Adipose tissue (tissue), 3 donors: ENCODE data around the gene DCC. TPM values are rescaled to one million over a fixed set of nuclear protein-coding genes. Genes with fewer than 3 reads are reported as not detected.

Source experiments
- H3K27ac ChIP-seq: one replicate; pipeline ENCODE4 v1.5.1; 2013; ENCODE audit warnings: low read depth, low read length
- WGBS, 3 donors: extraction: QIAGEN DNeasy Blood & Tissue Kit; methylation state at CpG; one replicate each; pipeline ENCODE4 v1.1.7; 2013; 5-methylcytosine and 5-hydroxymethylcytosine counted together
- polyA plus RNA-seq, 3 donors: library from polyadenylated mRNA; stranded (reverse); fragments of 200-250 nt; gene quantifications; one replicate each; pipeline ENCODE4 v1.2.3, GENCODE V29; 2013
- donor health status: healthy with polysubstance abuse.
- donor health status: Bipolar disorder and iron deficiency.
- donor health status: healthy.

Gene DCC
- polyA plus RNA-seq, 3 donors, result 0.01 to 0.13 TPM; not detected in 1

GRCh38 chr18:52898485-52899058 lies 558.6 kb downstream of the DCC start:
- WGBS, 3 donors, result 28 to 46% (median 35%) methylated on average over 3 of the region's 3 CpGs
- no peak overlapping the region for H3K27ac ChIP-seq

DNA sequence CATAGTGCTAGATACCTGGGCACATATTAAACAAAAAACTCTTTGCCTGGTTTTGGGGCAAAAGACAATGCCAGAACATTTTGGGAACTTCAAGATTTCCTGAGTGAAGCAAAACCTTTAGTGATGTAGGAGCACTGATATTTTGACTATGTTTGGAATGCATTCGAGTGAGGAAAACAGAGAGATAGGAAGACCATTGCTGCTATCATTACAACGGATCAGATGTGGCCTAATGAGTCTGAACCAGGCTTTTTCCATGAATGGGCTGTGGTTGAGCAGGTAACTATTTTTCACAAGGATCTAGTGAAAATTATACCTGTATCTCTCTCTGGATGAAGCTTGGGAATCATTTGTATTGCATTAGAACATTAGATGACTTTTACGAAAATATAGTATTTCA lies 562.2 kb downstream of the DCC start:
- no peak overlapping the region for H3K27ac ChIP-seq
- WGBS, 3 donors, result 74 to 81% (median 80%) methylated on average over 3 of the region's 3 CpGs

DNA sequence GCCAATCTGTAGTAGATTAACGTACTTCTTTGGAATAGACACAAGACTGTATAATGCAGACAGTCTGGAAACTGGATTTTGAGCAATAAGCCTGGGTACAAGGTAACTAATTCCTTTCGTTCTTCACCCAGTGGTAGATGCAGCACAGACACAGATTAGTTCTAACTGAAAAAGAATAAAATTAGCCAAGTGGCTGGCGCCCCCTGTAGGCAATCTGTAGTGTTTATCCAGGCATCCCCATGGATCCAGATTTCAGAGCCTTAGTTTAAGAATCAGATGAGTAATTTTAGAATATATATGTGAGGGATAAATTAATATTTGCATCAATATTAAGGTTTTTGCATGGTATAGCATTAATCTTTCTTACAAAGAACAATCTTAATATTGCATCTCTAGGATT lies 563.9 kb downstream of the DCC start:
- WGBS, 3 donors, result 15 to 19% (median 17%) methylated on average over 3 of the region's 3 CpGs

GRCh38 chr18:52907543-52908308 lies 567.7 kb downstream of the DCC start:
- WGBS, 3 donors, result 81 to 92% (median 82%) methylated on average over 9 of the region's 9 CpGs
- H3K27ac ChIP-seq, result no peak overlapping the region

More for the DNA sequence above, 563.9 kb downstream of the DCC start:
- H3K27ac ChIP-seq, result no peak overlapping the region

- 32 to 60% (median 33%) methylated on average over 3 of the region's 3 CpGs for WGBS, 3 donors
- no peak overlapping the region for H3K27ac ChIP-seq
Observed at GRCh38 chr18:52914148-52914547, 574.2 kb downstream of the DCC start.

DNA sequence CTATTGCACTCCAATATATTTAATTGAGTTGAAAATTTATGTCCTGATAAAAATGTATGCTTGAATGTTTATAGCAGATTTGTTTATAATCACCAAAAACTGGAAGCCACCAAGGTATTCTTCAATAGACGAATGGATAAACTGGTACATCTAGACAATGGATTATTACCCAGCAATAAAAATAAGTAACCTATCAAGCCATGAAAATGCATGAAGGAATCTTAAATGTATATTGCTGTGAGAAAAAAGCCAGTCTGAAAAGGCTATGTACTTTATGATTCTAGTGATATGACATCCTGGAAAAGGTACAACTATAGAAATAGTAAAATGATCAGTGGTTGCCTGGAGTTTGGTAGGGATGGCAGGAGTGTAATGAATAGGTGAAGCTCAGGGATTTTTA lies 580.7 kb downstream of the DCC start:
- 87 to 90% (median 88%) methylated on average over 1 of the region's 1 CpG for WGBS, 3 donors
- no peak overlapping the region for H3K27ac ChIP-seq

GRCh38 chr18:52933356-52933755 lies 593.4 kb downstream of the DCC start:
- no peak overlapping the region for H3K27ac ChIP-seq
- WGBS, 3 donors, result 79 to 92% (median 90%) methylated on average over 2 of the region's 2 CpGs

DNA sequence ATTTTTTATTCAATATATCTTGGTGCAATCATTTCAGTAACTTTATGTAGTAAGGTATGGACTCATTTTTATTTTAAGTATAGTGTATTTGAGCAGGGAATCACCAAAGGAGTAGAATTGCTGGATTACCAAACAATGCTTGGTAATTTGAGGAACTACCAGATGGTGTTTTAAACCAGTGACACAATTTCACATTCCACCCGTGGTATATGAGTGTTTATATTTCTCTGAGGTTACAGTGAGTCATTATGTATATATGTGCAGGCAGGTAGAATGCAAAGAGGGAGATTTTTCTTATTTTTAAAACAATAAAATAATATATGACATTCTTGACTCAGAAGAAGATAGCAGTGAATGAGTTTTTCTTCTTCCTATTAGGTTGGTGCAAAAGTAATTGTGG lies 596.9 kb downstream of the DCC start:
- 22 to 33% (median 29%) methylated on average over 1 of the region's 1 CpG for WGBS, 3 donors
- no peak overlapping the region for H3K27ac ChIP-seq

GRCh38 chr18:52937840-52938239 lies 597.8 kb downstream of the DCC start:
- no peak overlapping the region for H3K27ac ChIP-seq
- 94 to 95% (median 95%) methylated on average over 6 of the region's 6 CpGs for WGBS, 3 donors

DNA sequence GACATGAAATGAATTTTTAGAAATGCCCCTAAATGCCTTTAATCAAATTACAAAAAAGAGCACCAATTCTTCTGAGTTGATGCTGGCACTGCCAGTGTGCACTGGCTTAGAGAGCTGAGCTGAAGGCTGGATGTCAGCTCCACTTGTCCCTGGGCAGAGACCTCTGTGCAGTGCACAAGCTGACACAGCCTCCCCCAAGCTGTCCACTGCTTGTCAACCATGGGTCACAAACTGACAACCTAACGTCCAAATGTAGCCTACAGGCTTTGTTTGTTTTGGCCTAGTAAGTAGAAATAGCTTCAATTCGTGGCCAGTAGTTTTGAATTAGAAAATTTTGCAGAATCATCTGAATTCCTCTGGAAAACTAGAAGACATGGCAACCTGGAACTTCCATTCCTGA lies 605.6 kb downstream of the DCC start:
- WGBS, 3 donors, result 31 to 47% (median 45%) methylated on average over 2 of the region's 2 CpGs

GRCh38 chr18:52948868-52949444 lies 609.0 kb downstream of the DCC start:
- no peak overlapping the region for H3K27ac ChIP-seq
- WGBS, 3 donors, result 25 to 75% (median 61%) methylated on average over 1 of the region's 1 CpG

More for the DNA sequence above, 605.6 kb downstream of the DCC start:
- H3K27ac ChIP-seq, result no peak overlapping the region

DNA sequence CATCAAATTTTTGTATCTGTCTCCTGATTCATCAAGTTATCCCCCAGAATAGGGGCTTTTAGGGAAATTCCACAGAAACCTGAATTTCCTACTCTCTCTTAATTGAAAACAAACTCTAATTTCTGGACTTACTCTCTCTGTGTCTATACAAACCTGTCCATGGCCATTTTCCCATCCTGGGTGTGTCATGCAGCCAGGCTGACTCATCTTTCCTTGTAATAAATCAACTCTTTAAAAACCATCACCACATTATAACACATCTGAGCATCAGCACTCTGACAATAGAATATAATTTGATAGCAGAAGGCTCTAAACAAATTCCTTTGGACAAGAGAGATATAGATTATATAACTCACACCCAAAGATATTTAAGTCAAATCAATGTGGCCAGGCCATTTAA lies 610.2 kb downstream of the DCC start:
- H3K27ac ChIP-seq, result no peak overlapping the region

DNA sequence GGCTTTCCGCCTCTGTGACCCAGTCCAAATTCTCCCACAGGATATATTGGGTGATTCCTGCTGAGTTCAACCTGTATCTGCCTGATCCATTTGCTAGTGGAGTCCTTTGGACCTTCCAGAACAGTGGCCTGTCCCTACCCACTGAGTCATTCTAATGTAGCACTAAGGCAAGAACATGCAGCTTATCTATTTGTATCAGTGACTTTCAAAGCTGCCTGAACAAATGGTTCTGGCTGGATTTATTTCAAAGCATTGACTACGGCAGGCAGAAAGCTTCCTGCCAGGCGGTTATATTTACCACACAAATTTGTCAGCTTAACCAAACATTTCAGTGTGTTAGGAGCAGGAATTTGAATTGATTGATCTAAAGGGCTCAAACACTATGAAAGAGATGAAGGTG lies 613.4 kb downstream of the DCC start:
- no peak overlapping the region for H3K27ac ChIP-seq
- WGBS, 3 donors, result 26 to 54% (median 43%) methylated on average over 3 of the region's 3 CpGs

GRCh38 chr18:52963481-52963880 lies 623.5 kb downstream of the DCC start:
- WGBS, 3 donors, result 55 to 71% (median 69%) methylated on average over 2 of the region's 2 CpGs
- no peak overlapping the region for H3K27ac ChIP-seq

- no peak overlapping the region for H3K27ac ChIP-seq
- 71 to 83% (median 73%) methylated on average over 2 of the region's 2 CpGs for WGBS, 3 donors
Observed at GRCh38 chr18:52970686-52971085, 630.7 kb downstream of the DCC start.

- no peak overlapping the region for H3K27ac ChIP-seq
- 52 to 79% (median 79%) methylated on average over 2 of the region's 2 CpGs for WGBS, 3 donors
Observed at GRCh38 chr18:52971097-52971496, 631.1 kb downstream of the DCC start.

DNA sequence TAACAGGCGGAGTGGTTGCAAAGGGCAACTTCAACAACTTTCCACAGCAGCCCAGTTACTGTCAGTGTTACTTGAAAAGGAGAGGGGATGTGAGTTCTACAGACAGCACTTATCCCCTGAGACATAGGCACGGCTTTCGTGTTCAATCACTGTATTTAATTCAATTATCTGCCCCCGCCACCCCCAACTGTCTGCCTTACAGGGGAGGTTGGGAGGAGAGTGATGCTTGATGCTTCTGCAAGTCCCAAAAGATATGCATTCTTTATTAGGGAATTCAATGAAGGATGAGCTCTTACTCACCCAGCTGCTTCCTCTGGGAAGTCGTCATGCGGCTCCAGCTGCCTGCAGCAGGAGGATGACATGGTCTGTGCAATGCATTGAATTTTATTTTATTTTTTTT lies 639.9 kb downstream of the DCC start:
- H3K27ac ChIP-seq, result no peak overlapping the region
- 63 to 67% (median 64%) methylated on average over 5 to 6 of the region's 6 CpGs for WGBS, 3 donors

- no peak overlapping the region for H3K27ac ChIP-seq
- WGBS, 3 donors, result 49 to 86% (median 67%) methylated on average over 1 of the region's 1 CpG
Observed at GRCh38 chr18:52991246-52991645, 651.2 kb downstream of the DCC start.

DNA sequence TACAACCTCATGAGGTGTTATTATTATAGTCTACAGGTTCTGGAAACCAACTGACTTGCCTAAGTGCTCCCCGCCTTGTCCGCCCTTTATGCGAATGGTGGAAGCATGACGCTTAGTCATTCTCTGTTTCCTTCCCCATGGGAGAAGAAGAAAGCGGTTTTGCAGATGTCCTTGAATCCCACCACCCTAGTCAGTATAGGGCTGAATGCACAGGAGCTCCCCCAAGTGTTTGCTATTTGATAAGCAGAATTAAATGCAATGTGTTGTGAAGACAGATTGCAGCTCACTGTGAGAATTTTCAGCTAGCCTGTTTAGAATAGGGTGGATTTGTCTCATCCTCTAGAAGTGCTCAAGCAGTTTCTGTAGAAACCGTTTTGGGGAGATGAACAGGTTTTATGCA lies 652.0 kb downstream of the DCC start:
- H3K27ac ChIP-seq, result no peak overlapping the region
- 61 to 65% (median 62%) methylated on average over 6 of the region's 6 CpGs for WGBS, 3 donors

GRCh38 chr18:52995875-52996274 lies 655.9 kb downstream of the DCC start:
- 75 to 81% (median 77%) methylated on average over 4 of the region's 4 CpGs for WGBS, 3 donors
- H3K27ac ChIP-seq, result no peak overlapping the region
